Ishikawa (cell line): ENCODE data around the gene KRTAP25-1.

Experiments
- CEBPB ChIP-seq: IDR thresholded peaks from 2 replicates; pipeline ENCODE4 v1.6.1; 2012
- EGR1 ChIP-seq: IDR thresholded peaks from 2 replicates; pipeline ENCODE4 v1.6.1; 2012
- EP300 ChIP-seq: IDR thresholded peaks from 2 replicates; pipeline ENCODE4 v1.6.1; 2012; ENCODE audit warnings: borderline replicate concordance
- RAD21 ChIP-seq: IDR thresholded peaks from 2 replicates; pipeline ENCODE4 v1.6.1; 2012; ENCODE audit warnings: low read depth
- TEAD4 ChIP-seq: IDR thresholded peaks from 2 replicates; pipeline ENCODE4 v1.6.1; 2012
- USF1 ChIP-seq: IDR thresholded peaks from 2 replicates; pipeline ENCODE4 v1.6.1; 2012
- YY1 ChIP-seq: IDR thresholded peaks from 2 replicates; pipeline ENCODE4 v1.6.1; 2012; ENCODE audit warnings: low read depth
- TF ChIP-seq, protein P1 (sequence below): IDR thresholded peaks from 2 replicates; pipeline ENCODE4 v1.6.1; 2012
- TF ChIP-seq, protein P2 (sequence below): IDR thresholded peaks from 2 replicates; pipeline ENCODE4 v1.6.1; 2012; ENCODE audit warnings: low read depth, mild to moderate bottlenecking

DNA sequence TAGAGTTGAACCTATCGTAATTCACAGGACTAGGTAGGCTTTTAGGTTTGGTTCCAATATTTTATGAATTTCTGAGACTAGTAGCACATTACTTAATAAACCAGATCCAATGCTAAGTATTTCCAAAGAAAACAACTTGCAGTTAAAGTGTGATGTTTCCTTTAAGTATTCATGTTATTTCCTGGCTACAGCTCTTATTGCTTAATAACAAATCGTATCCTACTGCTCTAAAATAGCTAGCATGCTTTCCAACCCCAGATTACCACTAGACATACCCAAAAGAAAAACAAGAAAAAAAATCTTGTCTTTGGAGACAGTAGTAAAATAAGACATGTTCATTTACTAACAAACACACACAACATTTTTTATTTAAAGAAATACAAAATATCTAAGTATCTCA lies 47.3 kb upstream of the KRTAP25-1 start:
- TF ChIP-seq EP300, result no peak
- no peak for TF ChIP-seq CEBPB
- no peak for TF ChIP-seq YY1
- TF ChIP-seq, protein P1, sequence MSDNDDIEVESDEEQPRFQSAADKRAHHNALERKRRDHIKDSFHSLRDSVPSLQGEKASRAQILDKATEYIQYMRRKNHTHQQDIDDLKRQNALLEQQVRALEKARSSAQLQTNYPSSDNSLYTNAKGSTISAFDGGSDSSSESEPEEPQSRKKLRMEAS, result no peak
- TF ChIP-seq, protein P2, sequence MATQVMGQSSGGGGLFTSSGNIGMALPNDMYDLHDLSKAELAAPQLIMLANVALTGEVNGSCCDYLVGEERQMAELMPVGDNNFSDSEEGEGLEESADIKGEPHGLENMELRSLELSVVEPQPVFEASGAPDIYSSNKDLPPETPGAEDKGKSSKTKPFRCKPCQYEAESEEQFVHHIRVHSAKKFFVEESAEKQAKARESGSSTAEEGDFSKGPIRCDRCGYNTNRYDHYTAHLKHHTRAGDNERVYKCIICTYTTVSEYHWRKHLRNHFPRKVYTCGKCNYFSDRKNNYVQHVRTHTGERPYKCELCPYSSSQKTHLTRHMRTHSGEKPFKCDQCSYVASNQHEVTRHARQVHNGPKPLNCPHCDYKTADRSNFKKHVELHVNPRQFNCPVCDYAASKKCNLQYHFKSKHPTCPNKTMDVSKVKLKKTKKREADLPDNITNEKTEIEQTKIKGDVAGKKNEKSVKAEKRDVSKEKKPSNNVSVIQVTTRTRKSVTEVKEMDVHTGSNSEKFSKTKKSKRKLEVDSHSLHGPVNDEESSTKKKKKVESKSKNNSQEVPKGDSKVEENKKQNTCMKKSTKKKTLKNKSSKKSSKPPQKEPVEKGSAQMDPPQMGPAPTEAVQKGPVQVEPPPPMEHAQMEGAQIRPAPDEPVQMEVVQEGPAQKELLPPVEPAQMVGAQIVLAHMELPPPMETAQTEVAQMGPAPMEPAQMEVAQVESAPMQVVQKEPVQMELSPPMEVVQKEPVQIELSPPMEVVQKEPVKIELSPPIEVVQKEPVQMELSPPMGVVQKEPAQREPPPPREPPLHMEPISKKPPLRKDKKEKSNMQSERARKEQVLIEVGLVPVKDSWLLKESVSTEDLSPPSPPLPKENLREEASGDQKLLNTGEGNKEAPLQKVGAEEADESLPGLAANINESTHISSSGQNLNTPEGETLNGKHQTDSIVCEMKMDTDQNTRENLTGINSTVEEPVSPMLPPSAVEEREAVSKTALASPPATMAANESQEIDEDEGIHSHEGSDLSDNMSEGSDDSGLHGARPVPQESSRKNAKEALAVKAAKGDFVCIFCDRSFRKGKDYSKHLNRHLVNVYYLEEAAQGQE, result no peak
- no peak for TF ChIP-seq USF1
- no peak for TF ChIP-seq EGR1
- TF ChIP-seq RAD21, result no peak
- no peak for TF ChIP-seq TEAD4
